Mesothelial cell of epicardium (in vitro differentiated cells): Measurements from ENCODE around the gene INPP5J. TPM values are rescaled to one million over a fixed set of nuclear protein-coding genes. Genes with fewer than 3 reads are reported as not detected.

Source experiments
- DNase-seq, 2 experiments: peaks; one replicate each; pipeline ENCODE4 v3.0.0; 2021; ENCODE audit warnings: low spot score in 2 of 2; ENCODE audit not compliant: unreplicated experiment in 2 of 2
- H3K27ac Mint-ChIP-seq: 2 replicates; pipeline ENCODE4 v1.8.0; 2021; ENCODE audit warnings: mixed read lengths
- H3K27me3 Mint-ChIP-seq: 2 replicates; pipeline ENCODE4 v1.8.0; 2021; ENCODE audit warnings: low read depth, mixed read lengths
- H3K36me3 Mint-ChIP-seq: 2 replicates; pipeline ENCODE4 v1.8.0; 2021; ENCODE audit warnings: mixed read lengths
- H3K4me1 Mint-ChIP-seq: 2 replicates; pipeline ENCODE4 v1.8.0; 2021; ENCODE audit warnings: mixed read lengths
- H3K4me3 Mint-ChIP-seq: 2 replicates; pipeline ENCODE4 v1.8.0; 2021; ENCODE audit warnings: mild to moderate bottlenecking, moderate library complexity, mixed read lengths
- H3K9me3 Mint-ChIP-seq: 2 replicates; pipeline ENCODE4 v1.8.0; 2021; ENCODE audit warnings: mixed read lengths
- total RNA-seq: library from RNA; stranded (reverse); gene quantifications from 3 replicates; pipeline ENCODE4 v1.2.1, GENCODE V29; 2021
- TF ChIP-seq, protein P1 (sequence below): fragments of 200-600 bp; sonication (generic); IDR thresholded peaks from one replicate; pipeline ENCODE4 v1.5.0; 2021; ENCODE audit warnings: antibody characterized with exemption; ENCODE audit not compliant: unreplicated experiment

Gene INPP5J
- total RNA-seq, 1 donor from 2014 or later = 8.6 TPM

GRCh38 chr22:31099841-31100761 lies 22.7 kb upstream of the INPP5J start:
- TF ChIP-seq, protein P1, sequence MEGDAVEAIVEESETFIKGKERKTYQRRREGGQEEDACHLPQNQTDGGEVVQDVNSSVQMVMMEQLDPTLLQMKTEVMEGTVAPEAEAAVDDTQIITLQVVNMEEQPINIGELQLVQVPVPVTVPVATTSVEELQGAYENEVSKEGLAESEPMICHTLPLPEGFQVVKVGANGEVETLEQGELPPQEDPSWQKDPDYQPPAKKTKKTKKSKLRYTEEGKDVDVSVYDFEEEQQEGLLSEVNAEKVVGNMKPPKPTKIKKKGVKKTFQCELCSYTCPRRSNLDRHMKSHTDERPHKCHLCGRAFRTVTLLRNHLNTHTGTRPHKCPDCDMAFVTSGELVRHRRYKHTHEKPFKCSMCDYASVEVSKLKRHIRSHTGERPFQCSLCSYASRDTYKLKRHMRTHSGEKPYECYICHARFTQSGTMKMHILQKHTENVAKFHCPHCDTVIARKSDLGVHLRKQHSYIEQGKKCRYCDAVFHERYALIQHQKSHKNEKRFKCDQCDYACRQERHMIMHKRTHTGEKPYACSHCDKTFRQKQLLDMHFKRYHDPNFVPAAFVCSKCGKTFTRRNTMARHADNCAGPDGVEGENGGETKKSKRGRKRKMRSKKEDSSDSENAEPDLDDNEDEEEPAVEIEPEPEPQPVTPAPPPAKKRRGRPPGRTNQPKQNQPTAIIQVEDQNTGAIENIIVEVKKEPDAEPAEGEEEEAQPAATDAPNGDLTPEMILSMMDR = no peak
- no peaks in the 10 kb centered on the region for H3K9me3 Mint-ChIP-seq
- no peak overlapping the region for H3K4me3 Mint-ChIP-seq
- DNase-seq = no peak
- H3K36me3 Mint-ChIP-seq = peaks cover 24% of the 10 kb centered on the region
- H3K27ac Mint-ChIP-seq = no peak overlapping the region
- no peaks in the 10 kb centered on the region for H3K4me1 Mint-ChIP-seq
- H3K27me3 Mint-ChIP-seq = no peaks in the 10 kb centered on the region

DNA sequence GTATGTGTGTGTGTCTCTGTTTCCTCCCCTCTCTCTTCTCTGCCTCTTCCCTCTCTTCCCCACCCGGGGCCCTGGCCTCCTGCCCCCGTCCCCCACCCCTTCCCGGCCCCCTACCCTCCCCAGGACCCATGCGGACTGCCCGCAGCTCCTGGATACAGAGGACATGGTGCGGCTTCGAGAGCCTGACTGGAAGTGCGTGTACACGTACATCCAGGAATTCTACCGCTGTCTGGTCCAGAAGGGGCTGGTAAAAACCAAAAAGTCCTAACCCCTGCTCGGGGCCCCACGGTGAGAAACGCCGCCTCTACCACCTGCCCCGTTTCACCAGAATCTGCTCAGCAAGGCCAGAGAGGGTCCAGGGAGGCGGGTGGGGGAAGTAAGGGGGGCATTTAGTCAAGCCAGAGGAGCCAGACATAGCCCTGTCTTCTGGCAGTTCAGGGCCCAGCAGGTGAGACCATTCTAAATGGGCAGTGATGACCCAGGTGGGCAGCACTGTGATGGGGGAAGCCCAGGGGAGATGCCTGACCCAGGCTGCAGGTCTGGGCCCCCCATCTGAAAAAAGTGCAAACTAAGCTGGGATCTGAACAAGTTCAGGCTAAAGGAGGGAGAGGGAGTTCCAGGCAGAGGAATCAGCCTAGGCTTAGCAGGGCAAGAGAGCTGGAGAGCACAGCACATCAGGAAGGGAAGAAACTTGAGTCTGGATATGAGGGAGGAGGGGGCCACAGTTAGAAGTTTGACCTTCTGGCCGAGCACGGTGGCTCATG lies 21.8 kb upstream of the INPP5J start:
- TF ChIP-seq, protein P1 = no peak
- Mint-ChIP-seq H3K27ac (no peak overlapping the region), H3K36me3 (peaks cover 19% of the 10 kb centered on the region), H3K4me1 (no peaks in the 10 kb centered on the region), H3K27me3 (no peaks in the 10 kb centered on the region), H3K9me3 (no peaks in the 10 kb centered on the region), H3K4me3 (no peak overlapping the region)
- no peak for DNase-seq

GRCh38 chr22:31102441-31103081 lies 20.2 kb upstream of the INPP5J start:
- H3K27ac Mint-ChIP-seq = no peak overlapping the region
- no peak overlapping the region for H3K4me3 Mint-ChIP-seq
- peaks cover 9% of the 10 kb centered on the region for H3K36me3 Mint-ChIP-seq
- peaks cover 2% of the 10 kb centered on the region for H3K27me3 Mint-ChIP-seq
- TF ChIP-seq, protein P1 = no peak
- DNase-seq = no peak
- peaks cover under 1% of the 10 kb centered on the region for H3K4me1 Mint-ChIP-seq
- no peaks in the 10 kb centered on the region for H3K9me3 Mint-ChIP-seq

- Mint-ChIP-seq H3K4me3 (no peak overlapping the region), H3K4me1 (peaks cover 6% of the 10 kb centered on the region), H3K9me3 (no peaks in the 10 kb centered on the region), H3K27ac (no peak overlapping the region), H3K36me3 (peaks cover 9% of the 10 kb centered on the region), H3K27me3 (peaks cover 2% of the 10 kb centered on the region)
- no peak for DNase-seq
- TF ChIP-seq, protein P1 = no peak
Observed at GRCh38 chr22:31103111-31103510, 19.7 kb upstream of the INPP5J start.

GRCh38 chr22:31103899-31104694 lies 18.7 kb upstream of the INPP5J start:
- no peak for DNase-seq
- Mint-ChIP-seq H3K27me3 (peaks cover 2% of the 10 kb centered on the region), H3K36me3 (peaks cover 5% of the 10 kb centered on the region), H3K4me3 (no peak overlapping the region), H3K27ac (no peak overlapping the region), H3K4me1 (peaks cover 6% of the 10 kb centered on the region), H3K9me3 (no peaks in the 10 kb centered on the region)
- TF ChIP-seq, protein P1 = no peak
